Heart right ventricle (tissue), 16 donors: Measurements from ENCODE around the gene APPL2. TPM values are rescaled to one million over a fixed set of nuclear protein-coding genes. Genes with fewer than 3 reads are reported as not detected.

Experiments
- ATAC-seq, 8 donors: fragments of 200-7000 bp; cut with Tn5 transposase; one replicate each; pipeline ENCODE4 v1.9.1; 2020; ENCODE audit warnings: mild to moderate bottlenecking in 8 of 8, moderate library complexity in 8 of 8, moderate number of reproducible peaks in 1 of 8
- DNase-seq, 2 donors: peaks; one replicate each; pipeline ENCODE4 v3.0.0-alpha.2; 2020
- H3K27ac ChIP-seq, 10 donors: fragments of 200-600 bp; sonication (generic) in 2 of 10; one replicate each; pipeline versions ENCODE4 v1.5.0 to v1.8.0; 2020 to 2022; ENCODE audit warnings: mild to moderate bottlenecking in 3 of 10
- H3K27me3 ChIP-seq, 7 donors: fragments of 200-600 bp; one replicate each; pipeline ENCODE4 v1.8.0; 2021 to 2022; ENCODE audit warnings: mild to moderate bottlenecking in 2 of 7
- H3K36me3 ChIP-seq, 9 donors: fragments of 200-600 bp; sonication (generic) in 1 of 9; one replicate each; pipeline versions ENCODE4 v1.5.0 to v1.8.0; 2020 to 2022; ENCODE audit warnings: mild to moderate bottlenecking in 2 of 9
- H3K4me1 ChIP-seq, 9 donors: fragments of 200-600 bp; sonication (generic) in 1 of 9; one replicate each; pipeline versions ENCODE4 v1.5.0 to v1.8.0; 2020 to 2022; ENCODE audit warnings: mild to moderate bottlenecking in 4 of 9
- H3K4me3 ChIP-seq, 10 donors: fragments of 200-600 bp; sonication (generic) in 2 of 10; one replicate each; pipeline versions ENCODE4 v1.5.0 to v1.8.0; 2020 to 2022; ENCODE audit warnings: mild to moderate bottlenecking in 7 of 10, moderate library complexity in 2 of 10
- H3K9me3 ChIP-seq, 11 donors: fragments of 200-600 bp in 10 of 11; sonication (generic) in 2 of 11; one replicate each; pipeline versions ENCODE4 v1.5.0 to v1.8.0; 2013 to 2022; ENCODE audit warnings: mild to moderate bottlenecking in 2 of 11, control low read depth in 1 of 11, moderate library complexity in 1 of 11
- WGBS, 2 donors: extraction: QIAGEN DNeasy Blood & Tissue Kit; methylation state at CpG; one replicate each; pipeline ENCODE4 v1.1.7; 2013; ENCODE audit warnings: inconsistent platforms in 1 of 2; 5-methylcytosine and 5-hydroxymethylcytosine counted together
- intact Hi-C, 10 donors: fragments of 100-400 bp; cut with DNase I; formaldehyde crosslinking; loops; one replicate each; pipeline versions ENCODE4 v1.11.1 to v1.14.2; 2022
- polyA plus RNA-seq, 2 donors: library from polyadenylated mRNA; stranded (reverse); fragments of 200-250 nt; gene quantifications; one replicate each; pipeline ENCODE4 v1.2.3, GENCODE V29; 2013
- total RNA-seq, 10 donors: library from RNA; stranded (reverse); fragmentation: NEBNext Ultra II Directional in 3 of 10; extraction: Animal tissue kit (Norgen Biotek cat#: 25700) in 3 of 10; gene quantifications; one replicate each; pipeline versions ENCODE4 v1.2.1 to v1.2.4, GENCODE V29; 2021 to 2023
- TF ChIP-seq, protein P1 (sequence below), 9 donors: fragments of 200-600 bp; sonication (generic) in 2 of 9; IDR thresholded peaks; one replicate each; pipeline versions ENCODE4 v1.5.0 to v1.8.0; 2021 to 2022; ENCODE audit warnings: antibody characterized with exemption in 9 of 9, mild to moderate bottlenecking in 5 of 9, moderate library complexity in 1 of 9
- donor health status: Arrhythmogenic right ventricular cardiomyopathy.
- donor health status: ischemic (EF 13 %, LVEDD 7.1; RV severe dilation, severe dysfunction).
- donor health status: healthy with polysubstance abuse.
- donor health status: DM: no; HTN: yes; CAD: no.
- donor health status: DM: no; HTN: no; CAD: no.
- donor health status: ischemic (EF 25% LVEDD 6.9; RV normal size, moderate dysfunction).
- donor health status: ischemic (EF 25% LVEDD 5.7; RV mildly dilated, moderate dysfunction).
- donor health status: healthy.
- donor health status: DM: yes; HTN: yes; CAD: no.
- donor health status: Ischemic cardiomyopathy.
- donor health status: ischemic (EF 35%, LVEDD 5.7; RV mildly dilated, moderate dysfunction).
- donor health status: nonischemic (EF 11% LVEDD 7.7; RV severe dilation, severe dysfunction).
- donor health status: DM: yes; HTN: yes; CAD: no.
- donor health status: PGD.
- donor health status: ischemic (EF 29% LVEDD 5.4; RV normal size, mild dysfunction).
- donor health status: nonischemic (EF 23%, LVEDD 6.1; RV moderate dilation, normal function).

The APPL2 gene
- total and polyA plus RNA-seq, 12 donors: 8.4 to 28.9 (median 19.0) TPM

DNA sequence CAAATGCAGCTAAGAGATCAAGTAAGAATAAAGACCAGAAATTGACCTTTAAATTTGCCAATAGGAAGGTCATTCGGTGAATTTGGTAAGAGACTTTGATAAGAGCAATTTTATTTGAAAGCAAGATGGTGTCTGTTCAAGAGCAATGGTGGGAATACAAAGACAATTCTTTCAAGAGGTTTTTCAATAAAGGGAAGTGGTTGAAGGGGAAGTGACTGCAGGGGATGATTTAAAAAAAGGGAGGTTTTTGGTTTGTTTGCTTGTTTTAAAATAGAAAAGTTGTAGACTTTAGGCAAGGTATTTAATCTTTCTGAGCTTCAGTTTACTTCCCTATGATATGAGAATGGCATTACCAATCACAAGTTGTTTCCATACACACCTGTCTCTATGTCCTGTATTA, 4.3 kb upstream of the APPL2 start:
- intact Hi-C loops: no loop called here
- H3K36me3 ChIP-seq: no peaks in the 10 kb centered on the region
- H3K27me3 ChIP-seq: no peaks in the 10 kb centered on the region
- no peaks in the 10 kb centered on the region for H3K9me3 ChIP-seq
- H3K27ac ChIP-seq: peak overlapping the region in 1 of 10 donors; percentile 3
- ATAC-seq (no peak), DNase-seq (no peak)
- TF ChIP-seq, protein P1, sequence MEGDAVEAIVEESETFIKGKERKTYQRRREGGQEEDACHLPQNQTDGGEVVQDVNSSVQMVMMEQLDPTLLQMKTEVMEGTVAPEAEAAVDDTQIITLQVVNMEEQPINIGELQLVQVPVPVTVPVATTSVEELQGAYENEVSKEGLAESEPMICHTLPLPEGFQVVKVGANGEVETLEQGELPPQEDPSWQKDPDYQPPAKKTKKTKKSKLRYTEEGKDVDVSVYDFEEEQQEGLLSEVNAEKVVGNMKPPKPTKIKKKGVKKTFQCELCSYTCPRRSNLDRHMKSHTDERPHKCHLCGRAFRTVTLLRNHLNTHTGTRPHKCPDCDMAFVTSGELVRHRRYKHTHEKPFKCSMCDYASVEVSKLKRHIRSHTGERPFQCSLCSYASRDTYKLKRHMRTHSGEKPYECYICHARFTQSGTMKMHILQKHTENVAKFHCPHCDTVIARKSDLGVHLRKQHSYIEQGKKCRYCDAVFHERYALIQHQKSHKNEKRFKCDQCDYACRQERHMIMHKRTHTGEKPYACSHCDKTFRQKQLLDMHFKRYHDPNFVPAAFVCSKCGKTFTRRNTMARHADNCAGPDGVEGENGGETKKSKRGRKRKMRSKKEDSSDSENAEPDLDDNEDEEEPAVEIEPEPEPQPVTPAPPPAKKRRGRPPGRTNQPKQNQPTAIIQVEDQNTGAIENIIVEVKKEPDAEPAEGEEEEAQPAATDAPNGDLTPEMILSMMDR (IDR thresholded peaks at IDR 0.05): no peak
- WGBS, 2 donors: 86 to 87% methylated on average over 1 of the region's 1 CpG
- no peak overlapping the region for H3K4me3 ChIP-seq
- peaks cover 0 to 14% (median 4%) of the 10 kb centered on the region in 9 donors for H3K4me1 ChIP-seq

DNA sequence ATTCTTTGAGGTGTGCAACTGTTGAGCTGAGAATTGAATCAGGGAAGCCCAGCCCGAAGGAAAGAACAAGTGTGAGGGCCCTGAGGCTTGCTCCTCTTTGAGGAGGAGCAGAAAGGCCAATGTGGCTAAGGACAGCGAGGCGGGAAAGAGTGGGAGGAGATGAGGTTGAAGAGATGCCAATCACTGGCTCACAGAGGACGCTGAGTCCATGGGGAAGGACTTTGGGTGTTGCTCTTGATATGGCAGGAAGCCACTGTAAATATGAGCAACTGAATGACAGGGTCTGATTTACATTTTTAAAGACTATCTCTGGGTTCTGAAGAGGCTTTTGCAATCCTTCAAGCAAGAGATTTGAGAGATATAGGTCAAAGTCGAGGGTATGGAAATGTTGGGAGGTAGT, 3.3 kb upstream of the APPL2 start:
- Histone ChIP-seq H3K4me3 (no peak overlapping the region), H3K27me3 (no peaks in the 10 kb centered on the region), H3K9me3 (no peaks in the 10 kb centered on the region), H3K36me3 (no peaks in the 10 kb centered on the region), H3K27ac (no peak overlapping the region), H3K4me1 (peaks cover 0 to 23% (median 12%) of the 10 kb centered on the region in 9 donors)
- ATAC-seq (no peak), DNase-seq (no peak)
- WGBS, 2 donors: 56 to 71% methylated on average over 5 of the region's 5 CpGs
- TF ChIP-seq, protein P1 (IDR thresholded peaks at IDR 0.05): no peak
- intact Hi-C loops: no loop called here

DNA sequence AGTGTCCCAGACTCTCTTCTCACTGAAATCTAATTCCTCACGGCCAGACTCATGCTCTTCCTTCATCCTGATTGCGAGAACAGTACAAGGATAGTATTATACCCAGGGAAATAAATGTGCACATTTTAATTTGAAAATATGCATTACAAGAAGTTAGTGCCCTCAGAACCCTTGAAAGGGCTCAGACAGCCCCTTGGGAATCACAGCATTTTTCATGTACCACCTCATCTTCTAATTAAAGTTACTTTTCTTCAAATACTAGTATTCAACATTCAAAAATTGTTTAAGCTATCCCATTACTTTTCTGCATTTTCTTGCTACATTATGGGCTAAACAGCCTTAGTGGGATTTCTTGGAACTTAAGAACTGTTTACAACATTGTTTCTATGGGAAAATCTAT, 1.7 kb upstream of the APPL2 start:
- no peak for ATAC-seq
- H3K27me3 ChIP-seq: no peaks in the 10 kb centered on the region
- no peaks in the 10 kb centered on the region for H3K36me3 ChIP-seq
- no peak overlapping the region for H3K27ac ChIP-seq
- TF ChIP-seq, protein P1 (IDR thresholded peaks at IDR 0.05): no peak
- DNase-seq: no peak
- no peak overlapping the region for H3K4me3 ChIP-seq
- H3K4me1 ChIP-seq: peaks cover 9 to 39% (median 27%) of the 10 kb centered on the region in 9 donors
- intact Hi-C loops: no loop called here
- H3K9me3 ChIP-seq: no peaks in the 10 kb centered on the region
- WGBS, 2 donors: 84 to 87% methylated on average over 2 of the region's 2 CpGs

DNA sequence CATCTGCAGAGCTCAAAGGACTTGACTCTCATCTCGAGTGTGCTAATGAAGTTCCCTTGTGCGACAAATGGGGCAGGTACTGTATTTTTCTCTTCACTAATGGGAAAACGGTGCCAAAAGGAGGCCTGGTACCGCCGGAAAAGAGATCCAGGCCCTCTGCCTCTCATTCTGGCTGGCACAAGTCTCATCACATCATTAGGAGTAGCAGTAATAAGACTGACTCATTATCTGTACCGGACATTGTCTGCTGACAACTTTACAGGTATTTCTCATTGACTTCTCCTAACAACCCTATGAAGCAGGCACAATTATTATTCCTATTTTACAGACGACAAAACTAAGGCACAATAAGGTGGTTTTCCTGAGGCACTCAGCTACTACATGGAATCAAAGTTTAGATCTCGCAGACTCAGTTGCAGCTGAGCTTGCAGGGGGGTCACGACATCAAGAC, 668 bp downstream of the APPL2 start:
- peak overlapping the region; percentile 91 to 98 (median 96) for H3K27ac ChIP-seq
- TF ChIP-seq, protein P1 (IDR thresholded peaks at IDR 0.05): no peak
- H3K36me3 ChIP-seq: peaks cover 0 to 10% (median 0%) of the 10 kb centered on the region in 9 donors
- H3K4me1 ChIP-seq: peaks cover 9 to 53% (median 49%) of the 10 kb centered on the region in 9 donors
- no peaks in the 10 kb centered on the region for H3K9me3 ChIP-seq
- no peak for DNase-seq
- 0 to 1% methylated on average over 9 of the region's 9 CpGs for WGBS, 2 donors
- ATAC-seq: no peak
- H3K27me3 ChIP-seq: no peaks in the 10 kb centered on the region
- peak overlapping the region; percentile 58 to 99 (median 86) for H3K4me3 ChIP-seq
- intact Hi-C loops: no loop called here
